Natural killer cell (primary cell): Measurements from ENCODE around the gene FAM187B. TPM values are rescaled to one million over a fixed set of nuclear protein-coding genes. Genes with fewer than 3 reads are reported as not detected.

Experiments used
- ATAC-seq, 3 donors: fragments of 150-1000 bp in 2 of 3; fragments of 200-7000 bp in 1 of 3; cut with Tn5 transposase; 1 replicate in 1 of 3; 2 replicates in 2 of 3; pipeline ENCODE4 v1.10.0; 2021; ENCODE audit warnings: mild to moderate bottlenecking in 2 of 3, moderate library complexity in 2 of 3
- DNase-seq, 2 donors: peaks; one replicate each; pipeline versions ENCODE4 v3.0.0 to v3.0.0-alpha.2; 2013 to 2021; ENCODE audit warnings: mixed read lengths in 1 of 2
- H3K27ac ChIP-seq: one replicate; pipeline ENCODE4 v1.5.1; 2013; ENCODE audit warnings: mild to moderate bottlenecking, low read length
- H3K27me3 ChIP-seq: one replicate; pipeline ENCODE4 v1.6.1; 2013; ENCODE audit warnings: low read length; ENCODE audit not compliant: control insufficient read depth, insufficient read depth
- H3K36me3 ChIP-seq: one replicate; pipeline ENCODE4 v1.6.1; 2013; ENCODE audit warnings: low read length; ENCODE audit not compliant: control insufficient read depth, insufficient read depth
- H3K4me1 ChIP-seq: one replicate; pipeline ENCODE4 v1.6.1; 2013; ENCODE audit warnings: low read length; ENCODE audit not compliant: control insufficient read depth, insufficient read depth
- H3K4me3 ChIP-seq: one replicate; pipeline ENCODE4 v1.5.1; 2013; ENCODE audit warnings: low read length
- H3K9me3 ChIP-seq: one replicate; pipeline ENCODE4 v1.6.1; 2013; ENCODE audit warnings: low read length; ENCODE audit not compliant: control insufficient read depth, insufficient read depth
- H3K27ac Mint-ChIP-seq, 2 donors: one replicate each; pipeline ENCODE4 v1.8.0; 2022; ENCODE audit warnings: mild to moderate bottlenecking in 2 of 2, mixed read lengths in 2 of 2, moderate library complexity in 1 of 2
- H3K27me3 Mint-ChIP-seq, 2 donors: one replicate each; pipeline ENCODE4 v1.8.0; 2022; ENCODE audit warnings: low read depth in 2 of 2, mixed read lengths in 2 of 2
- H3K36me3 Mint-ChIP-seq: one replicate; pipeline ENCODE4 v1.8.0; 2022; ENCODE audit warnings: mixed read lengths
- H3K4me1 Mint-ChIP-seq, 2 donors: one replicate each; pipeline ENCODE4 v1.8.0; 2022; ENCODE audit warnings: mixed read lengths in 2 of 2
- H3K4me3 Mint-ChIP-seq: one replicate; pipeline ENCODE4 v1.8.0; 2022; ENCODE audit warnings: mild to moderate bottlenecking, moderate library complexity, mixed read lengths
- H3K9me3 Mint-ChIP-seq, 2 donors: one replicate each; pipeline ENCODE4 v1.8.0; 2022; ENCODE audit warnings: mixed read lengths in 2 of 2
- CTCF ChIP-seq: fragments of 200-600 bp; IDR thresholded peaks from one replicate; pipeline ENCODE4 v1.8.0; 2022; ENCODE audit warnings: antibody characterized with exemption
- WGBS: methylation state at CpG from one replicate; pipeline ENCODE4 v1.1.7; 2013; ENCODE audit warnings: missing lambda C conversion rate; ENCODE audit not compliant: insufficient coverage; 5-methylcytosine and 5-hydroxymethylcytosine counted together
- intact Hi-C: fragments of 100-400 bp; cut with micrococcal nuclease; formaldehyde crosslinking; loops from one replicate; pipeline ENCODE4 v1.14.2; 2022
- total RNA-seq, 4 donors: library from RNA; stranded (reverse); fragments of 120-200 nt in 1 of 4; gene quantifications; one replicate each; pipeline versions ENCODE4 v1.2.3 to v1.2.4, GENCODE V29; 2013 to 2022

The FAM187B gene
- total RNA-seq, 3 donors from 2014 or later (not counting 1 experiment from before 2014, with no cell fraction given) = not detected

DNA sequence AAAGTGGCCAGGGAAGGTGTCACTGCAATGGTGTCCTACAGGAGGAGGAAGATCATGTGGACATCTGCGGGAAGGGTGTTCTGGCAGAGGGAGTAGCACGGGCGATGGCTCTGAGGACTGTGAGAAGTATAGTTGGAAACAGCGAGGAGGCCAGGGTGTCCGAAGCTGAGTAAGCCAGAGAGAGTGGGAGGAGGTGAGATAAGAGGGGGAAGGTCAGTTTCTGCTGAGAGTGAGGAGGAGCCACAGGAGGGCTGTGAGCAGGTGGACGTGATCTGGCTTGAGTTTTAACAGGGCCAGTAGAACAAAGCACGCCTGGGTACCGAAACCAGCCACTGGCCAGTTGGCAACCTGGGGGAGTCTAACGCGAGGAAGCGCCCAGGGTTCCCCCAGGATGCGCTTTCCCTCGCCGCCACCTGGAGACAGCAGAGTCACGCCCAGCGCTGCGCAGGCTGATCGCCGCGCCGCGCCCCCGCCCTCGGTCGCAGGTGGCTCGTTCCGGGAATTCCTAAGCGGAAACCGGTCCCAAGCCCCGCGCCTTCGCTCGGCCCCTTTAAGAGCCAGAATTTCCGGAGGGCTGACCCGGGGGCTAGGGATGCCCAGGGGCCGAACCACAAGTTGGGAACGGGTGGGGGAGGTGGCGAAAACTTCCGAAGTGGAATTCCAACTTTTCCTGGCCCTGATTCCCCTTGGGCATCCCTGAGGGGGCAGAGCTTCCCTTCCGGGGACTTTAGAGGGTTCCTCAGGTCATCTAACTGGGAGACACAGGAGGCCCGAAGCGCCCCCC lies 19.2 kb upstream of the FAM187B start:
- H3K4me1 ChIP-seq = peaks cover 30% of the 10 kb centered on the region
- peak overlapping the region; percentile 64 for H3K27ac ChIP-seq
- H3K4me3 Mint-ChIP-seq = peak overlapping the region; percentile 78
- DNase-seq = peak; percentile 16 to 80
- H3K27me3 ChIP-seq = peaks cover 7% of the 10 kb centered on the region
- peak; percentile 34 to 56 (median 56) for ATAC-seq
- TF ChIP-seq CTCF = peak; percentile 15
- peak overlapping the region in 1 of 2 donors; percentile 52 for H3K27ac Mint-ChIP-seq
- H3K36me3 Mint-ChIP-seq = peaks cover 7% of the 10 kb centered on the region
- peaks cover 38 to 50% of the 10 kb centered on the region in 2 donors for H3K27me3 Mint-ChIP-seq
- no peaks in the 10 kb centered on the region for H3K9me3 Mint-ChIP-seq
- intact Hi-C loops = no loop called here
- no peaks in the 10 kb centered on the region for H3K9me3 ChIP-seq
- H3K36me3 ChIP-seq = no peaks in the 10 kb centered on the region
- peak overlapping the region; percentile 72 for H3K4me3 ChIP-seq
- WGBS = 5% methylated on average over 42 of the region's 42 CpGs
- H3K4me1 Mint-ChIP-seq = peaks cover 14 to 24% of the 10 kb centered on the region in 2 donors

DNA sequence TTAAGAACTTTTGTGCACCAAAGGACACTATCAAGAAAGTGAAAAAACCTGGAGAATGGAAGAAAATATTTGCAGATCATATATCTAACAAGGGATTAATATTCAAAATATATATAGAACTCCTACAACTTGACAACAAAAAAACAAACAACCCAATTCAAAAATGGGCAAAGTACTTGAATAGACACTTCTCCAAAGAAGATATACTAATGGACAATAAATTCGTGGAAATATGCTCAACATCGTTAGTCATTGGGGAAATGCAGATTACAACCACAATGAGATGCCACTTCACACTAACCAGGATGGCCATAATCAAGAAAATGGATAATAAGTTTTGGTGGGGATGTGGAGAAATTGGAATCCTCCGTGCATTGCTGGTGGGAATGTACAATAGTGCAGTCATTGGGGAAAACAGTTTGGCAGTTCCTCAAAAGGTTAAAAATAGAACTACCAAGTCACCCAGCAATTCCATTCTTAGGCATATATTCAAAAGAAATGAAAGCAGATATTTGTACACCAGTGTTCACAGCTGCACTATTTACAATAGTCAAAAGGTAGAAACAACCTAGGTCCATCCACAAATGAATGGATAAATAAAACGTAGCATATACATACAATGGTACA lies 18.0 kb upstream of the FAM187B start:
- H3K27me3 Mint-ChIP-seq = peaks cover 38 to 52% of the 10 kb centered on the region in 2 donors
- no peak overlapping the region for H3K27ac Mint-ChIP-seq
- 61% methylated on average over 2 of the region's 4 CpGs for WGBS
- intact Hi-C loops = no loop called here
- H3K36me3 Mint-ChIP-seq = peaks cover 12% of the 10 kb centered on the region
- H3K27me3 ChIP-seq = peaks cover 7% of the 10 kb centered on the region
- ATAC-seq (no peak), DNase-seq (no peak)
- H3K4me1 ChIP-seq = peaks cover 30% of the 10 kb centered on the region
- no peaks in the 10 kb centered on the region for H3K9me3 ChIP-seq
- no peak overlapping the region for H3K4me3 ChIP-seq
- H3K4me1 Mint-ChIP-seq = peaks cover 14 to 24% of the 10 kb centered on the region in 2 donors
- no peaks in the 10 kb centered on the region for H3K36me3 ChIP-seq
- H3K27ac ChIP-seq = no peak overlapping the region
- no peak for TF ChIP-seq CTCF
- H3K4me3 Mint-ChIP-seq = peak overlapping the region; percentile 74
- peaks cover 0 to 3% of the 10 kb centered on the region in 2 donors for H3K9me3 Mint-ChIP-seq

DNA sequence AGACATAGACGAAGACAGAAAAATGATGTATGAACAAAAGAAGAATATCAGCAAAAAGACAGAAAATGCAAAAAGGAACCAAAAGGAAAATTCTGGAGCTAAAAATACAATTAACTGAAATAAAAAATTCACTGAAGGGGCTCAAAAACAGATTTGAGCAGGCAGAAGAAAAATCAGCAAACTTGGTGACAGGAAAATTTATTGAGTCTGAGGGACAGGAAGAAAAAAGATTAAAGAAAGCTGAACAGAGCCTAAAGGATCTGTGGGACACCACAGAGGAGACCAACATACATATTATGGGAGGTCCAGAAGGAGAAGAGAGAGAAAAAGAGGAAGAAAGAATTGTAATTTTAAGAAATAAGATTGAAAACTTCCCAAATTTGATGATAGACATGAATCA lies 12.9 kb upstream of the FAM187B start:
- 100% methylated on average over 1 of the region's 1 CpG for WGBS
- no peak for TF ChIP-seq CTCF
- Histone ChIP-seq H3K27me3 (no peaks in the 10 kb centered on the region), H3K4me1 (peaks cover 3% of the 10 kb centered on the region), H3K4me3 (no peak overlapping the region), H3K27ac (no peak overlapping the region), H3K9me3 (no peaks in the 10 kb centered on the region), H3K36me3 (no peaks in the 10 kb centered on the region)
- DNase-seq (no peak), ATAC-seq (no peak)
- H3K27ac Mint-ChIP-seq = no peak overlapping the region
- H3K36me3 Mint-ChIP-seq = peaks cover 21% of the 10 kb centered on the region
- H3K27me3 Mint-ChIP-seq = peaks cover 21 to 34% of the 10 kb centered on the region in 2 donors
- intact Hi-C loops = no loop called here
- peaks cover 5 to 9% of the 10 kb centered on the region in 2 donors for H3K9me3 Mint-ChIP-seq
- peaks cover 14 to 19% of the 10 kb centered on the region in 2 donors for H3K4me1 Mint-ChIP-seq
- no peak overlapping the region for H3K4me3 Mint-ChIP-seq
